Stimulated activated CD8-positive, alpha-beta memory T cell treated with anti-CD3 and anti-CD28 coated beads, Interleukin-4, amount 100 ng/mL, for 1 hour (primary cell): ENCODE results near the gene RBKS.

Source experiments
- DNase-seq, 2 donors: peaks; one replicate each; pipeline ENCODE4 v3.0.0-alpha.2; 2020; ENCODE audit warnings: low read depth in 2 of 2, low spot score in 1 of 2

The RBKS gene

DNA sequence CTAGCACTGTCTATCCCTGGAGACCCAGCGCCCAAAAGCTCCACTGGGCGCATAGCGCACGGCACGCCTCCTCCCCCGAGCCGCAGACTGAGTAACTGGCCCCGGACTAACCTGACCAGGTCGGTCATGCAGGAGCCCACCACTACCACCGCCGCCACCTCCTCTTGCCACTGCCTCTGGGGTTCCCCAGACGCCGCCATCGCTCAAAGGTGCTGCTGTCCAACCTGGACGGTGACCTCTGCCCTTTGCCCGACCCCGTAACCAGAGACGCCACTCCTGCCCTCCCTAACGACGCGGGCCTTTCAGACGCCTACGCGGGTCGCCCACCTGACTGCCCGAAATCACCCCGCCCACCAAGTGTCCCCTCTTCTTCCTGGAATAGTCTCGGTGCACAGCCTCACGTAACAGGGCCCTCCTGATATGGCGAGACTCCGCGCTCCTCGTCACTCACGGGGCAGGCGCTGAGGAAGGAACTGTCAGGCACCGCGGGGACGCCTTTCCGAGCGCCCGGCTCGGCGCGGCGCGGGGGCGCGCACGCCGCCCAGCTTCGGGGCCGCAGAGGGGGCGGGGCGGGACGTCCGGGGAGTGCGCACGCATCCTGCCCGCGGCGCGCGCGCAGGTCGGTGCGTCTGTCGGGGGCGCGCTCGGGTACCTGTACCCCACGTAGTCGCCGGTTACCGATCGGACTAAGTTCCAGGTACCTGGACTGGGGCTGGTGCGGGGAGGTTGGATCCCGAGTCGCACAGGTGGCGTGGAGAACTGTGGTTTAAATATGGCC lies at the start of gene RBKS, which contains the start of gene BABAM2:
Gene RBKS (minus strand): TSS at position 242 of the 778 bp plus-strand sequence. CDS start 42 bp downstream, at position 200.
Gene BABAM2 (plus strand): TSS at position 584 of the 778 bp plus-strand sequence. CDS start 3,828 bp downstream, outside the sequence.
- DNase-seq, result peak; percentile 79 to 82

DNA sequence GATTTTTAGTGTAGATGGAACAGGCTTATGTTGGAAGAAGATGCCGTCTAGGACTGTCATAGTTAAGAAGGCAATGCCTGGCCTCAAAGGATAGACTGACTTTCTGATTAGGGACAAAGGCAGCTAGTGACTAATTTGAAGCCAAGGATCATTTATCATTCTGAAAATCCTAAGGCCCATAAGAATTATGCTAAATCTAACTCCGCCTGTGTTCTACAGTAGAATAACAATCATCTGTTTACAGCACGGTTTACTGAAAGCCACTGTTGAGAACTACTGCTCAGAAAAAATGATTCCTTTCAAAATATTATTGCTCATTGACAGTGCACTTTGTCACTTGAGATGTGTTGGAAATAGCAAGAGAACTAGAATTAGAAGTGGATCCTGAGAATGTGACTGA lies 44.8 kb upstream of the RBKS start:
- DNase-seq, result no peak

DNA sequence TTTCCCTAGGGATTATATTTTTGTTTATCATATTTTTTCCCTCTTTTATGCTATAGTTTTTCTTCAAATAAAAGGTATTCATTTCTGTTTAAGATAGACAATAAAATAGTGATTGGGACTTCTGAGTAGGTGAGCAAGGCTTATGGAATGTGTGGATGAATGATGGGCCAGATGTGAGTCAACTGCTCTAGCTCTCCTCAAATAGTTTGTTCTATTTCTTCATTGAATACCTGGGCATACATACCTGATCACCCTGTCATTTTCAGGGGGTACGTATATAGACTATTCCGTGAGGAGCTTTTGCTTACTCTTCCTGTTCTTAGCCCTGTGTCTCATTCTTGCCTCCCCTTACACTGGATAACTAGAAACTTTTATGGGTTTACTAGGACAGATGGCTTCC lies 42.2 kb upstream of the RBKS start:
- DNase-seq, result no peak

DNA sequence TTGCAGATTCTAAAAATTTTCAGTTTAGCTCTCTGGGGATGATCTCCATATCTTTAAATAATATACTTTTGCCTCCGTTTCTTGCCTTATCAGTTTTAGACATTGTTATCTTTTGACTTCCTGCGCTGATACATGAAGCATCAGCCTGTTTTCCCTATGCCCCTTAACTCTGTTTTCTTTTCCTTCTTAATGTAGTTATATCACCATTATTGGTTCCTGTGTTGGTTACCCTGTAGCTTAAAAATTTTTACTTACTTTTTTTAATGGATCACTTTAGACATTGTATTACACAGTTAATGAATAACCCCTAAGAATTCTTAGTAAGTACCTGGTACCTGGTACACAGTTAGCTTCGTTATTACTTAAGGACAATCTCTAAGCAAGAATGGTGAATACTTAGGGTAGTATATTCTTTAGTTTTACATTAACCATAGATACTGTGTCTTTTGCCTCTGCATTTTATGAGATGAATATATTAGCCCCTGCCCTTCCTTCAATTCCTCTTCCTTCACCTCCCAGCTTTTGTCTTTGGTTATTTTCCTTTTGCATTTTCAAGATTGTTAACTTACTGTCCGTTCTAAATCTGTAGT lies 41.3 kb upstream of the RBKS start:
- no peak for DNase-seq

DNA sequence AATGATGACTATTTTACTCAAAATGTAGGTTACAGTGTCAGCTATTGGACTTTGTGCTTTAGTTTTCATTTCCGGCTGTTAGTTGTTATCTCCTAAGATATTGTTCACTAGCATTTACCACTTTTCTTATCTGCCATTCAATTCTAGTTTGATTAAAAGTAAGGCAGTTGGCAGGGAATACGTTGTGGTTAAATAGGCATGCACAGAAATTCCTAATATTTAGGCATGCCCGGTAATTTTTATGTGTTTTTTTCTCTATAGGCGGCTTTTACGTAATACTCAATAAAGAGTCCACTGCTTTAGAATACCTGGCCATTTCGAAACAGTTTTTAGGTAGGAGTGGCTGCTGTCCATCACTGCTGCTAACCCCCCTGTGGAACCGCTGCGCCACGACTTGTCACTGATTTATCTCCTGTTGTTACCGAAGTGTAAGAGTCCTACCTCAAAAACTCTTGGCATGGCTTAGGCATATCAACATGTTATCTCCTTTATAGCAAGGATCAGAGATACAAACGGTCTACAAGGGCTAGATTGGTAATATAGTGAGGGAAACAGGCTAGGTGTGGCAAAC lies 39.8 kb upstream of the RBKS start:
- DNase-seq, result no peak

DNA sequence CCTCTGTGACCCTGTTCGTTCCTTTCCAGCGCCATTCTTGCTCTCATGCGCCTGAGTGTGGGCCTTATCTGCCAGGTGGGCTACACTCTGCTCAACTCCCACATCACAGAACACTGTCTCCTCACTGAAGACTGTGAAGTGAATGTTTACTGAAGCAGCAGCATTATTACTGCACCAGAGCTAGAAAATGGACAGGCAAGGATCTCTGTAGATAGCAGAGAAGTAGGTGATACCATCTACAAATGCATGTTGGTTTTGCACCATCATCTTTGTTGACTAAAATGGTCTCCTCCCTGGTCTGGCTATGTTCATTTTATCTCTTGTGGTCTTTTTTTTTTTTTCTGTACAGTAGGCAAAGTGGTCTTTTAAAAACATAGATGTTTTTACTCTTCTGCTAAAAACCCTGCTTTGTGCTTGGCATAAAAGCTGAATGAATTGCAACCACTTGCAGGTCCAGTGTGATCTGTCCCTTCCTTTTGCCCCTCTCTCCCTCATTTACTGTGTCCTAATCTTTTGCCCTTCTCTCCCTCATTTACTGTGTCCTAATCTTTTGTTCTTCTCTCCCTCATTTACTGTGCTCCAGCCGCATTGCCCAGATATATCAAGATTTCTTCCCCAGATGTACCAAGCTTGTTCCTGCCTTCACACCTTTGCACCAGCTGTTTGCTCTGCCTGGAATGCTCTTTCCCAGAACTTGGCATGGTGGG lies 35.7 kb upstream of the RBKS start:
- DNase-seq, result no peak

DNA sequence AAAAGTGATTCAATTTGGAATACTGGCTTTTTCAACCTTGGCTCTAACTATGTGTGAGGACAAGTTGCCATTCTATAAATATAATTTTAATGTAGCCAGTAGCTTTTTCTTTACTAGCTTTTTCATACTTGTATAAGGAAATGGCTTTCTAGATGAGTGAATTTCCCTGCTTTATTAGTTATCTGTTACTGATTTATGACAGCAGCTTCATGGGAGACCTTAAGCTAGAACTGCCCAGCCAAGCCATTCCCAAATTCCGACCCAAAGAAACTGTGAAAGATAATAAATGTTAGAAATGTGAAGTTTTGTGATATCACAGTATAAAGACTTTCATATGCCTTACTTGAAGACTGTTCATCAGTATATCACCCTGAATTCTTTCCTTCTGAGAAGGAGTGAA lies 32.7 kb upstream of the RBKS start:
- no peak for DNase-seq

DNA sequence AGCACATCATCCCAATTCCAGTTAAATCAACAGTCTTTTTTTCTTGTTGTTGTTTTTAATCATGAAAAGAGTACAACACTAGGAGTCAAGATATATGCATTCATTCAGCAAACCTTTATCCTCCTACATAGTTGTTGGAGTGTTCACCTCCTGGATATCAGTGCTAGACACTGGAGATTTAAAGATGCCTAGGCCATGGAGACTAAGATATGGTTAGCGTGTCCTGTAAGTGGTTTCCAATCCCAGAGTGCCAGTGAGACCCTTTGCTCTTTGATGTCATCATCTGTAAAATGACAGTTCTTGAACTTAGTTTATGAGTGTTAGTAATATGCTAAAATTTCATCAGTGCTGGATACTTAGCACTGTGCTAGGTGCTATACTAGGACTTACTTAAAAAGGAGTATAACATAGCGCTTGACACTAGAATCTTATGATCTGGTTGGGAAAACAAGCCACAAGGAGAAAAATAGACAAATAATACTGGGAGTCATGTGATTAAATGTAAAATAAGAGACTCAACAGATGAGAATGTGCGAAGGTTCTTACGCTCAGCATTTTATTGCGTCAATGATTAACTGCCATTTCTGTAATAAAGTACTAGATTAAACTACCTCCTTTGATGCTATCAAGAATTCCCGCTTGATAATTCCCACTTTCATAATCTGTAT lies 31.8 kb upstream of the RBKS start:
- DNase-seq, result no peak

DNA sequence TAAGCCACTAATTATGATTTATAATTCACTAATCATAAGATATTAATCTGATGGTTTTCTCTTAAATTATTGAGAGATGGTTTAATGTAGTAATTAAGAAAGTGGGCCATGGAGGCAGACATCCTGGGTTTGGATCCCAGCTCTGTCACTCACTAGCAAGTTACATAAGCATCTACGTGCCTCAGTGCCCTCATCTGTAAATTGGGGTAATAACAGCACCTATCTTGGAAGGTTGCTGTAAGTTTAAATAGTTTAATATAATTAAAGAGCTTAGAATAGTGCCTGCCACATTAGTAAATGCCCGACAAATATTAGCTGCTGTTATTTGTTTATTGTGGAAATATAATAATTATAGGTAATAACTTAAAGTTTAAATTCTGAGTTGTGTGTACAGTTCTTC lies 31.2 kb upstream of the RBKS start:
- DNase-seq, result no peak

DNA sequence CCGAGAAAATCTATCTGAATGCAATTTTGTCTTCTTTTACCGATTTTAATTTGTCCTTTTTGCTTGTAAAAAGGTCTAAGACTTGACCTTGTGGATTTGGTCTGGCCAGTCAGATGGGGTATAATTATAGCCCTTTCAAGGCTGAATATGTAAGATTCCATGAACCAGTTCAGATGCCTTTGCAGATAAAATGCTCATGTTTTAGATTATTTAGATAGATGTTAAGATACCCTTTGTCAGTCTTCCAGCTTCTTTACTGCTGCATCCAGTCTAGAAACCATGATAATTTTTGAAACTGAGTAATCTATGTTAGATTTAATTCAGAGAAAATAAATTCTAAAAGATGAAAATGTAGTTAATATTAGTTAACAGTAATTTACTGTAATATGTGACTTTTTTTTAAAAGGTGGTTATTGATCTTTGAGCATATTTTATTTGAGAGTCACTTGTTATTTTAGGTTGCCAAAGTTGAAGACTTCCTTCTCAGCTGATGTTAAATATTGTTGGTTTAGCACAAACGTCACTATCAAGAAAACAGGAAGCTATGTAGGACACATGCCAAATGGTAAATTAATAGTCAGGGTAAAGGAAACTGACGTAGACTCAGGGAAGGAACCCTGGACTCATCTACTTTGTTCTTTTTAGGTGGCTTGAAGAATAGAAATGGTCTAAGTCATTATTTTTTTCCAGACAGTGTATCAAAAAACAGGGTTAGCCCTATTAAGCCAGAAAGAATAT lies 30.1 kb upstream of the RBKS start:
- DNase-seq, result no peak

DNA sequence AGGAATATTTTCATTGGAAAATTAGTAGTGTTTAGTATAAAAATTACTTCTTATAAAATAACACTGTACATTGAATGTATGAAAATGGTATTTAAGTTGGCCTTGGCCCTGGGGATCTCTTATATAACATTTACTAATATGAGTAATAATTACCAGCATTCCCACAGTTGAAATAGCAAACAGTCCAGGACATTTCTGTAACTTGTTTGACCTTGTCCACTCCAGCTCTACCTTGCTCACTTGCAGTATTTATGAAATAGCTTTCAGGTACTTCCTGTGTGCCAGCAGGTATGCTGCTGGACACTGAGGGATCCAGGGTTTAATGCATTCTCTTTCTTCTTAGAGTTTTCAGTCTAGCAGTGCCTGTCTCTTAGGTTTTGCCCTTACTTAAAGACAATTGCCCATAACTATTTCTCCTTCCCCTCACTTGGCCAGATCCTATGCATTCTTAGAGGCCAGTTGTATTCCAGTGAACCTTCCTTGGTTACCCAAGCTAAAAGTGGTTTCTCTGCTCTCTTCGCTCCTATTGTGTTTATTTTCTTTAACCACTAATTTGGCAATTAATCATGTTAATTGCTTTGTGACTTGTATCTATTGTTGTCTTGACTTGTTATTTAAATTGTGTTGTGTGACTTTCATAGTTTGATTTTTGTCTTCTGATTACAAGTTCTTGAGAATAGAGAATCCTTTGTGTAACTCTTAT lies 26.3 kb upstream of the RBKS start:
- no peak for DNase-seq

DNA sequence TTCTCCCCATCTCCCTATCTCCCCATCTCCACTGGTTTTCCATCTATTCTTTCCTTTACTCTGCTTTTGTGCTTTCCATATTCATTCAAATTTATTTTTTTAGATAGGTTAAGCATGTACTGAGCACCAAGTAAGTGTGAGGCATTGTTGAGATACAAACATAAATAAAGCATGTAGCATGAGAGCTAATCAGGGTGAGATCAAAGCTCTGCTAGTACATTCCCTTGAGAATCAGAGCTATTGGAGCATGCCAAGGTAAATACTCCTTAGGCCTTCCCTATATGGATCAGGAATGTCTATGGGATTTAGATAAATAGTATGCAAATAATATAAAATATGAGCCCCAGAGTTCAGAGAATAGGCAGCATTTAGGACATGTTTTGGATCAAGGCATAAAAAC lies 25.7 kb upstream of the RBKS start:
- DNase-seq, result no peak

DNA sequence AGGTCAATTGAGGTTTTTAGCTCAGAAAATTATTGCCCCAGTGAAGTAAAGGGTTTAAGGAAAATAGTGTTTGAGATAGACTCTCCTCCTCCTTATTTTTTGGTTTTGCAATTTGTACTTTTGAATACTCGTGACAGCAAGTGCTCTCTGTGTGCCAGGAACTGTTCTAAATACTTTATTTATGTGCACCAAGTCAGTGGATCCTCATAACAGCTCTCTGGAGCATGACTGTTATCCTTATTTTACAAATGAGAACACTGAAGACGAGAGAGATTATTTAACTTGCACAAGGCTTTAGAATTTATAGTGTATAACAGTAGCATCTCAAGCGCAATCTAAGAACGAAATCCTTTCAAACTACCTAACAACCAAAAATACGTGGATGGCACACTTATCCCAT lies 25.0 kb upstream of the RBKS start:
- DNase-seq, result no peak

DNA sequence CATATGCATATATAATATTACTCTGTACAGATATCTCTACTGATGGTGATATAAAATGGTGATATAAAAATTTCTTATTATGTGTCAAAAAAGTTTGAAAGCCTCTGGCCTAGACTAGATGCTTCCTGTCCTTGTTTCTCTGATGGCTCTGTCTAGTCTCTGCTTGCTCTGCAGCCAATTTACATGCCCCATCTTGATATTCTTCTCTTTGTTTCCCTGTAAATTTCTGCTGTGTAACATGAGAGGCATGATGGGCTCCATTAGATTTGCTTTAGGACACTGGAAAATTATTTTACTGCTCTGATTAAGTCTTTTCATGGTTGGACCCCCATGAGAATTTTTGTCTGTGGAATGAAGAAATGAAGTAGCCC lies 24.6 kb upstream of the RBKS start:
- DNase-seq, result no peak

DNA sequence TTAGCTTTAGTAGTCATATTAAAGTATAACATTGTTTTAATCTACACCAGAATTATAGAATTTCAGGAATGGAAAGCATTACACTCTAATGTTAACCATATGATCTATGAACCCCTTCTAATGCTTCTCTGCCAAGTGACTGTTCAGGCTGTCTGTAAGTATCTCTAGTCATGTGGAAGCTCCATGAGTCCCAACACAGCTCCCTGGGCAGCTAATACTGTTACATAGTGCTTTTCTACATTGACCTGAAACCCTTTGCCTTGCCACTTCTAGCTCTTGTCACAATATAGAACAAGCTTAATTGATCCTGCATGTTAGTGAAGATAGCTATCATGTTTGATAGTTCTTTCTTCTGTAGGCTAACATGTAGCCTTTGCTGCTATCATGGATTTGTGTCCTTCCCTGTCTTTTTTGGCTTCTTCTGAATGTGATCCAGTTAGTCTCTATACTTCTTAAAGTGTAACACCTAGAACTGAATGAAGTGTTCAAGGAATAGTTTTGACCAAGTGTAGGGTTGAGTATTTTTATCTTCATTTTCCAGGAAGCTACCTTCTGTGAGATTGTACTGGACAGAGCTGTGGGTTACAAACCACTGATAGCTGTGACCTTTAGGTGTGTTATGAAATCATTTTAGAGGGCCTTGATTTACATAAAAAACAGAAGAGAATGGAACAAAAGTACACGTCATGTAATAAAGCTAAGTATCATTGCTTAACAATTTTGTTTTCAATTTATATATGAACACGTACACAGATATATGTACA lies 24.0 kb upstream of the RBKS start:
- no peak for DNase-seq

DNA sequence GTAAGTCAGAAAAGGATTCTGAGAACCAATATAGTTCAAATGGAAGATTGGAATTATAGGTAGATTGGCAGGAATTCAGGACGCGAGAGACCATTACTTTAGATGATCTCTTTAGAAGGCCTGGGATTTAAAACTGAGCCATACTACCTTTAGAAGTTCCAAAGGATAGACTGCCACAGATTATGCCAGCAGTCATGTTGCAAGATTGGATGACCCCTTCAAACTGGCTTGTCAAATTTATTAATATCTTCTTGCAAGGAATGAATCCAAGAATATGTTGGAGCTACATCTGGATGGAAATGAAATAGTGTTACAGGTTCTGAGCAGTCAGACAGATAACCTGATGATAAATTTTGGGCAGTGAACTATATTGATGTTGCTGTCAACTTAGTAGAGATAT lies 22.3 kb upstream of the RBKS start:
- DNase-seq, result no peak

DNA sequence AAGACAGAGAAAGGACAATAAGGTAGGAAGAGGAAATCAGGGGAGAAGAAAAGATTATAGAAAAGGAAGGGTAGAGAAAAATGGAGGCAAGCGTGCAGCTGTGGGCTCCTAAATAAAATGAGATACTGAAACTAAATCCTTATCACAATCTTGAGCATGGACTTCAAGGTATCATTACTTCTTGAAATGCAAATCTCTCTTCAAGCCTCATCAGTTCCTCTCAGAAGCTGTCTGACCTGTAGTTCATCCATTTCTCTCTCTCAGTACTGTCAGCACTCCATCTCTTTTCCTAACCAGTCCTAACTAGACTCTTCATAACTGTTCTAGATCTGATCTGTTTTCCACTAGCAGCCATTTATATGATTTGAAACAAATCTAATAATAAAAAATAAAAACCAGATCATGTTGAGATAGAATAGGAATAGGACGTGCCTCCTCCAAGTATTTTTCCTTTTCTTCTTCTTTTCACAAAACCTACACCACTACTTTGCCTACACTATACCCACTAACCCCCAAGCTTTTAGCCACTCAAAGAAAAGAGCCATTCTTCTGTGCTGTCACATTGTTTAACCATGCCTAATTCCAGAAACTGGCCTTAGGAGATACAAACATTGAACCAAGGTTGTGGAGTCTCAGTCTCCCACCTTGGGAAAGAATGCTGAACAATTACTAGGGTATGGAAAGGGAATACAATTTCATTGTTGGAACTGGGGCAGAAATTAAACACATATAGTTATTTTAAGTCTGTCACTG lies 21.4 kb upstream of the RBKS start:
- DNase-seq, result no peak

DNA sequence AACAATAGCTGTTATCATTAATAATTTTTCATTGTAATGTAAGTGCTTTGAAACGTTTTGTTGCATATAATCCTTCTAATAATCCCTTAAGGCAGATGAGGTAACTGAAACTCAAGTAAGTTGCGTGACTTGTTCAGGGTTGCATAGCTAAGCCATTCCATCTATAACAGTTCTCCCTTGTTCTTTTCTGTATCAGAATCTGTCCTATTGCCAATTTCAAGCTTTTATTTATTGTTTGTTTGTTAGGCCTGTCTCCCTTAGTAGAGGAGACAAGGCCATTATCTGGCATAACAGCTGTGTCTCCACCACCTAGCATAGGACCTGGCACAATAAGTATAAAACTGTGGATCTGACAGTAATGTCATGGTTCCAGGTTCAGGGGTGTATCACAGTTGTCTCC lies 19.7 kb upstream of the RBKS start:
- no peak for DNase-seq

DNA sequence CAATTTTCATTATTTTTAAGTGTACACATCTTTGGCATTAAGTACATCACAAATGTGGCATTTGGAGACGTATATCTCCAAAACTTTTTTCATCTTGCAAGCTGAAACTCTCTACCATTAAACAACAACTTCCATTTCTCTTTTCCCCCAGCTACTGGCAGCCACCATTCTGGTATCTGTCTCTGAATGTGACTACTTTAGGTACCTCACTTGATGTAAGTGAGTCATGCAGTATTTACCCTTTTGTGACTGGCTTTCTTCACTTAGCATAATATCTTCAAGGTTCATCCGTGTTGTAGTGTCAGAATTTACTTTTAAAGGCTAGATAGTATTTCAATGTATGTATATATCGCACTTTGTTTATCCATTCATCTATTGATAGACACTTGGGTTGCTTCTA lies 17.4 kb upstream of the RBKS start:
- no peak for DNase-seq
